ENCODE data around the gene S100A8. TPM values are rescaled to one million over a fixed set of nuclear protein-coding genes. Genes with fewer than 3 reads are reported as not detected.
"Not testable (repeated sequence)": the region's sequence is repeated elsewhere in the genome, so short reads cannot be mapped to it uniquely, and the experiment has no call there.

Gene S100A8
- total and polyA plus RNA-seq, 4 donors = 1.3 to 286 (median 6.0) TPM

DNA sequence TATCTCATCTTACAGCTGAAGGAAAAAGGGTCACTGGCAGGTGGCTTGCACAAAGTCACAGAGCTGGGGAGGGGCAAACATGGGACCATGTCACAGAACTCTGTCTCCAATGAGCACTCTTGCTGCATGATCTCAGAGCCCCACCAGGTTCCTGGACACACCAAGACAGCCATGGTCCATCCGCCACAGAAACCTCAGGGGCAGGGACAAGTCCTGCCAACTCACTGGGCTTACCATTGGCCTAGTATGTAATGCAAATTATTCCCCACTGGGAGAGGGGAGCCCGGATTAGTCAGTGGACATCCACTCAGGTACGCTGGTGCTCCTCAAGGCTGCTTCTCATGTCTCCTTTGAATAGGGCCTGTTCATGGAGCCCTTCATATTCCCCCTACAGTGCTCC is 39.7 kb upstream of the S100A8 start:
- Histone ChIP-seq H3K27me3 (ENCODE audit: control insufficient read depth, insufficient read depth, low read length) (peaks cover 2% of the 10 kb centered on the region), H3K36me3 (ENCODE audit: control insufficient read depth, insufficient read depth, low read length) (no peaks in the 10 kb centered on the region), H3K4me1 (ENCODE audit: control insufficient read depth, insufficient read depth, low read length) (peaks cover 2% of the 10 kb centered on the region), H3K9me3 (ENCODE audit: control insufficient read depth, insufficient read depth, low read length) (no peaks in the 10 kb centered on the region), H3K27ac (ENCODE audit: low read depth, low read length) (no peak overlapping the region), H3K4me3 (ENCODE audit: low read depth, low read length) (no peak overlapping the region)
- no peak for DNase-seq (ENCODE audit: low read depth in 4 of 6, low spot score in 6 of 6)
- 75% methylated on average over 3 of the region's 3 CpGs for WGBS (ENCODE audit: insufficient coverage)

DNA sequence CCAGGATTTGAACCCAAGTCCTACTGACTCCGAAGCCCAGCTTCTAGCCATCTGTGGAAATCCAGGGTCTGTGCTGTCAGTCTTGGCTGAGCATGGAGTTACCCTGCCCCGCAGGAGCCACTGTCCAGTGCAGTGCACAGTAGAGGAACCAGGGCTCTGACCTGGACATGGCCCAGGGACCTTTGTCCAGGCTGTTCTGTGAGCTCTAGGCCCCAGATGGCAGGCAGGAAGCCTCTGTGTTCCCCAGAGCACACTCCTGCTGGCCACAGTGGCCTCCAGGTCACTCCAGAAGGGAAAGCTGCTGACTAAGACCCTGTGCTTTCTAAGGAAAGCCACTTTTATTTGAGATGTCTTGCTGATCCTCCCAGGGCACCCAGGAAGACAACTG is 39.3 kb upstream of the S100A8 start:
- H3K27ac ChIP-seq (ENCODE audit: low read depth, low read length) = no peak overlapping the region
- H3K4me1 ChIP-seq (ENCODE audit: control insufficient read depth, insufficient read depth, low read length) = peaks cover 2% of the 10 kb centered on the region
- WGBS (ENCODE audit: insufficient coverage) = 84% methylated on average over 2 of the region's 2 CpGs
- H3K9me3 ChIP-seq (ENCODE audit: control insufficient read depth, insufficient read depth, low read length) = no peaks in the 10 kb centered on the region
- no peak overlapping the region for H3K4me3 ChIP-seq (ENCODE audit: low read depth, low read length)
- H3K36me3 ChIP-seq (ENCODE audit: control insufficient read depth, insufficient read depth, low read length) = no peaks in the 10 kb centered on the region
- peaks cover 2% of the 10 kb centered on the region for H3K27me3 ChIP-seq (ENCODE audit: control insufficient read depth, insufficient read depth, low read length)
- DNase-seq (ENCODE audit: low read depth in 4 of 6, low spot score in 6 of 6) = no peak

DNA sequence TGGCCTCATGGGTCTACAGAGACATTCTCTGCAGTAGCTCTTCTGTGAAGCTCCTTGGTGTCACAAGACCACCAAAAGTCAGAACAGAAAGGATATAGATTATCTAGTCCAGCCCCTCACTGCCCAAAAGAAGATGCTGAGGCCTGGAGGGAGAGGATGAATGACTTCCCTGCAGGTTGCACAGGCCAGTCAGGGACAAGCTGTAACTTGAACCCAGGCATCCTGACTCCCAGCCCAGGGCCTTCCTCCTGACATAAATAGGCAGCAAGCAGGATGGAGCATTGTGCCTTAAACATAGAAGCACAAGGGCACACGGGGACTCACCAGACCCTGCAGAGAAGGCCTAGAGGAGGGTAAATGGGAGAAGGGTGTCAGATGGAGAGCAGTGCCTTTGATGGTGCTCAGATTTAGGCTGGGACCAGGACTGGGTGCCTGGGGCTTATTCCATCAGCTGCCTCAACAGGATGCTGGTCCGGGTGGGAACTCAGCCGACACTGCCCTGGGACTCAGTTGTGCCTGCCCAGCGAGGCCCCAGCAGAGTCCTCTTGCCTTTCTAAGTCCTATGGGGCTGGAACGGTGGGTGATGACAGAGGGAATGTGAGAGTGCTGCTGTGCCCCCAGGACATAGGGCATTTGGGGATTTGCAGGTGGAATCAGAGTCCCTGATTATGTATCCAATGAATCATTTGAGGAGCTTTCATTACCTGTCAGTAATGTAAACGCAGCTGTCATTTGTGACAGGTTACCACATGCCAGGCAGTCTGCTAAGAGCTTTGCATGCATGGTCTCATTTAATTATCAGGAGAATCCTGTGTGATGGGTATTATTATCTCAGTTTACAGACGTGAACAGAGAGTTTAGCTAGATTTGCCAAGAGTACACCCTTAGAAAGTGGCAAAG is 38.6 kb upstream of the S100A8 start:
- Histone ChIP-seq H3K9me3 (ENCODE audit: control insufficient read depth, insufficient read depth, low read length) (no peaks in the 10 kb centered on the region), H3K27me3 (ENCODE audit: control insufficient read depth, insufficient read depth, low read length) (peaks cover 2% of the 10 kb centered on the region), H3K36me3 (ENCODE audit: control insufficient read depth, insufficient read depth, low read length) (no peaks in the 10 kb centered on the region), H3K4me3 (ENCODE audit: low read depth, low read length) (no peak overlapping the region), H3K27ac (ENCODE audit: low read depth, low read length) (no peak overlapping the region), H3K4me1 (ENCODE audit: control insufficient read depth, insufficient read depth, low read length) (peaks cover 2% of the 10 kb centered on the region)
- no peak for DNase-seq (ENCODE audit: low read depth in 4 of 6, low spot score in 6 of 6)
- 71% methylated on average over 5 of the region's 7 CpGs for WGBS (ENCODE audit: insufficient coverage)

DNA sequence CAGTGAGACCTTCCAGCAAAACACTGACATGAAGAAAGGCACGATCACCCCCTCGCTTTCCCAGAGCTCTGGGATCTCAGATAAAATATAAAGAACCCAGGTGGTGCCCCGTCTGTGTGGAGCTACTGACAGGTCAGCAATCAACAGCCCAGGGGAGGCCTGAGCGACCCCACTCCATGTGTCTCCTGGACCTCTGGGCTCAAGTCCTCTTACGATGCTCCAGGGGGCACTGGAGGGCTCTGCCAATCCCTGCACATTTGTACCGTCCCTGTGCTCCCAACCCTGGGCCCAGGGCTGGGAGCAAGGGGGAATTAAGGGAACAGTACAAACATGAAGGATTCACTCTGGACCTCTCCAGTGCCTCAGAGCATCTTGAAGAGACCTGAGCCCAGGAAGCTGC is 37.9 kb upstream of the S100A8 start:
- Histone ChIP-seq H3K4me1 (ENCODE audit: control insufficient read depth, insufficient read depth, low read length) (peaks cover 2% of the 10 kb centered on the region), H3K9me3 (ENCODE audit: control insufficient read depth, insufficient read depth, low read length) (no peaks in the 10 kb centered on the region), H3K27me3 (ENCODE audit: control insufficient read depth, insufficient read depth, low read length) (peaks cover 2% of the 10 kb centered on the region), H3K4me3 (ENCODE audit: low read depth, low read length) (no peak overlapping the region), H3K36me3 (ENCODE audit: control insufficient read depth, insufficient read depth, low read length) (no peaks in the 10 kb centered on the region), H3K27ac (ENCODE audit: low read depth, low read length) (no peak overlapping the region)
- WGBS (ENCODE audit: insufficient coverage) = 54% methylated on average over 6 of the region's 6 CpGs
- no peak for DNase-seq (ENCODE audit: low read depth in 4 of 6, low spot score in 6 of 6)

DNA sequence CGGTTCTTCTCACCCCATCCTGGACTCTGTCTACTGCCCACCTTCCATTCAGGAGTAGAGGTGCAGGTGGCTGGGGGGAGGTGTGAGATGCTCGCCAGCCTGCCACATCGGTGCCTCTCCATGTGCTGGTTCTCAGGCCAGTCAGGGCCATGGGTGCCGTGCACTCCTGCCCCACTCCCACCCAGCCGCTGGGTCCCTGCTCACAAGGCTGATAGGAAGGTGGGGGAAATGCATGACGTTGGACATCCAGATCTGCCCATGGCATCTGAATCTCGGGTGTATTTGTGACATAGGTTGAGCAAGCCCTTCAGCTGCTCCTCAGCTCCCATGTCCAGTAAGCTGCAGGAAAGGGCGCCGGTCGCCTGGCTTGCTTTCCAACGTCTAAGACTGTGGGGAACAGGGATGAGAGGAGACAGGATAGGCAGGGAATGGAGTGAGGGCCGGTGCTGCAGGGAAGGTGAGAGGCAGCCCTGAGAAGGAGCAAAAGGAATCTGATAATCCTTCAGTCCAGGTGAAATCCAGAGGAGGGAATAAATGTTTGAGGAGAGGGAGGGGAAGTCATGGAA is 37.3 kb upstream of the S100A8 start:
- H3K4me1 ChIP-seq (ENCODE audit: control insufficient read depth, insufficient read depth, low read length) = peaks cover 2% of the 10 kb centered on the region
- DNase-seq (ENCODE audit: low read depth in 4 of 6, low spot score in 6 of 6) = no peak
- 67% methylated on average over 7 of the region's 12 CpGs for WGBS (ENCODE audit: insufficient coverage)

DNA sequence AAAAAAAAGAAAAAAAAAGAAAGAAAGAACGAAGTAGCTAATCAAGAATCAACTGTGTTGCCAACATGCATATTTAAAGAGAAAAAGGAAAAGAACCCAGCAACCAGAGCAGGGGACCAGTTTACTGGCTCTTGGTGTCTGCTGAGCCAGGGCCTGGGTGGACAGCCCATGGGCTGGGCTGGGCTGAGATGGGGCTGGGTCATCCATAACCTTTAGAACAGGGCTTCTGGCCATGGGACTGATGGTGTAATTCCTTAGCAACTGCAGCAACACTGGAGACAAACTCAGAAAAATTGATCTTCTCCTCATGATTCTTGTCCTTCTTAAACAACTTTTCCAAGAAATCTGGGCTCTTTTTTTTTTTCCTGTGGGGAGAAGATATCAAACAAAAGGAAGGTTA is 35.9 kb upstream of the S100A8 start:
- Histone ChIP-seq H3K4me3 (ENCODE audit: low read depth, low read length) (no peak overlapping the region), H3K4me1 (ENCODE audit: control insufficient read depth, insufficient read depth, low read length) (peaks cover 2% of the 10 kb centered on the region), H3K27me3 (ENCODE audit: control insufficient read depth, insufficient read depth, low read length) (peaks cover 2% of the 10 kb centered on the region), H3K9me3 (ENCODE audit: control insufficient read depth, insufficient read depth, low read length) (no peaks in the 10 kb centered on the region), H3K36me3 (ENCODE audit: control insufficient read depth, insufficient read depth, low read length) (no peaks in the 10 kb centered on the region), H3K27ac (ENCODE audit: low read depth, low read length) (no peak overlapping the region)
- no peak for DNase-seq (ENCODE audit: low read depth in 4 of 6, low spot score in 6 of 6)
- 60% methylated on average over 1 of the region's 1 CpG for WGBS (ENCODE audit: insufficient coverage)

More for the DNA sequence above, 37.3 kb upstream of the S100A8 start:
- Histone ChIP-seq H3K27ac (ENCODE audit: low read depth, low read length) (no peak overlapping the region), H3K36me3 (ENCODE audit: control insufficient read depth, insufficient read depth, low read length) (no peaks in the 10 kb centered on the region), H3K9me3 (ENCODE audit: control insufficient read depth, insufficient read depth, low read length) (no peaks in the 10 kb centered on the region), H3K4me3 (ENCODE audit: low read depth, low read length) (no peak overlapping the region), H3K27me3 (ENCODE audit: control insufficient read depth, insufficient read depth, low read length) (peaks cover 2% of the 10 kb centered on the region)

DNA sequence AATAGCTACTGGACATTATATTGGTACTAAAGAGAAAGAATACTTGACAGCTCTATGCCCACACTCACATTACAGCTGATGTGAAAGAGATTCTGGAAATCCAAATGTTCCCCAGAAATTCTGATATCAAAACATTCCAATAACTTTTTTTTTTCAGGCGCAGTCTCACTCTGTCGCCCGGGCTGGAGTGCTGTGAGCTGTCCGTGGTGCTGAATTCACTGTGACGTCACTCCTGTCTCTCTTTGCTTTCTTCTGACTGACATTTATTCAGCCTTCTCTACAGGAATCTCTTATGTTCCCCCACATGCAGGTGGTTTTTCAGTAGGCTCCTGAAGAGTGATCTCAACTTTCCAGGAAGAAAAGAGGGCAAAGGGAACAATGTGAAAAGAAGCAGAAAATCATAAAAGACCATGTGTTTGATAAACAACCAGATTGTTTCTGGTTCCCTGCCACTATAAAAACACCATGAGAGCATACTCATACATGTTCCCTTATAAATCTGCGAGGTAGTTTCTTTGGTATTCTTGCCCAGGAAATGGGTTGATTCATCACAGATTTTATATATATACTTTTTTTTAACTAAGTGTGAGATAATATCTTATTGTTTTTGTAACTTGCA is 31.7 kb upstream of the S100A8 start:
- H3K4me3 ChIP-seq (ENCODE audit: low read depth, low read length) = no peak overlapping the region
- no peaks in the 10 kb centered on the region for H3K4me1 ChIP-seq (ENCODE audit: control insufficient read depth, insufficient read depth, low read length)
- H3K36me3 ChIP-seq (ENCODE audit: control insufficient read depth, insufficient read depth, low read length) = no peaks in the 10 kb centered on the region
- H3K27ac ChIP-seq (ENCODE audit: low read depth, low read length) = no peak overlapping the region
- H3K27me3 ChIP-seq (ENCODE audit: control insufficient read depth, insufficient read depth, low read length) = peaks cover 5% of the 10 kb centered on the region
- peak; percentile 17 to 74 (median 24) for DNase-seq (ENCODE audit: low read depth in 4 of 6, low spot score in 6 of 6)
- H3K9me3 ChIP-seq (ENCODE audit: control insufficient read depth, insufficient read depth, low read length) = no peaks in the 10 kb centered on the region
- 3% methylated on average over 5 of the region's 6 CpGs for WGBS (ENCODE audit: insufficient coverage)

DNA sequence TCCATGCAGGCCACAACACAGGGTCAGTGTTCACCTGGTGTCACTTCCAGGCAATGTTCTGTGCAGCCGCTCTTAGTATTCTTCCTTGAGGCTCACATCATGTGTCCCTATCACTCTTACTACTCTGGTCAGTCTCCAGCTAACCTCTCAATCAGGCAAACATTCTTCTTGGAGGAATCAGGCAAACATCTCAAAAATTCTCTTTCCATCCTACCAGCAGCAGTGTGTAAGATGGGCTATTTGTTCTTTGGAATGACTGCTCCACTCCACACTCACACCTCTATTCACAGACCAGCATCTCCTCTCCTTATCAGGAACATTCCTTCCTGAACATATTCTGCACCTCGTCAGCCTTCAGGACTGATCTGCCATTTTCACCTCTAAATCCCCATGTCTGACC is 29.4 kb upstream of the S100A8 start:
- Histone ChIP-seq H3K36me3 (ENCODE audit: control insufficient read depth, insufficient read depth, low read length) (no peaks in the 10 kb centered on the region), H3K4me3 (ENCODE audit: low read depth, low read length) (no peak overlapping the region), H3K9me3 (ENCODE audit: control insufficient read depth, insufficient read depth, low read length) (no peaks in the 10 kb centered on the region), H3K27me3 (ENCODE audit: control insufficient read depth, insufficient read depth, low read length) (peaks cover 5% of the 10 kb centered on the region), H3K4me1 (ENCODE audit: control insufficient read depth, insufficient read depth, low read length) (no peaks in the 10 kb centered on the region), H3K27ac (ENCODE audit: low read depth, low read length) (no peak overlapping the region)
- no peak for DNase-seq (ENCODE audit: low read depth in 4 of 6, low spot score in 6 of 6)
- 77% methylated on average over 2 of the region's 2 CpGs for WGBS (ENCODE audit: insufficient coverage)

DNA sequence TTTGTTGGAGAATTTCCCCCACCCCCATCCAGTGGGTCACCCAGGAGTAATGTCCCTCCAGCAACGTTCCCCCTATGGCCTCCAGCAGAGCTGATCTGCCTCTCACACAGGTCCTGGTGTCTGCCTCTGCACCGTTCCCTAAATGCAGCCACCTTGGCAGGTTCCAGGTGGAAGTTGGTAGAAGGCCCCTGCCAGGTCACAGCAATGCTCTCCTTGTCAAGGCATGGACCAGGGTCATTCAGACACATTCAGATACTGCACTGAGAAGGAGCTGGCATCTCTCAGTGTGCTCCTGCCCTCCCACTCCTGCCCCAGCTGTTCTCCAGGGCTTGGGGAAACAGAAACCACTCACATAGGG is 28.5 kb upstream of the S100A8 start:
- H3K27ac ChIP-seq (ENCODE audit: low read depth, low read length); H3K9me3 ChIP-seq (ENCODE audit: control insufficient read depth, insufficient read depth, low read length); H3K4me3 ChIP-seq (ENCODE audit: low read depth, low read length); DNase-seq (ENCODE audit: low read depth in 4 of 6, low spot score in 6 of 6); H3K27me3 ChIP-seq (ENCODE audit: control insufficient read depth, insufficient read depth, low read length); H3K36me3 ChIP-seq (ENCODE audit: control insufficient read depth, insufficient read depth, low read length); H3K4me1 ChIP-seq (ENCODE audit: control insufficient read depth, insufficient read depth, low read length): not testable (repeated sequence)
- 89% methylated on average over 1 of the region's 2 CpGs for WGBS (ENCODE audit: insufficient coverage)

All from spinal cord (tissue), 10 donors.